H1 (cell line): Measurements from ENCODE around the gene GTF3C5. TPM values are rescaled to one million over a fixed set of nuclear protein-coding genes. Genes with fewer than 3 reads are reported as not detected.

Source experiments
- CTCF ChIA-PET: fragments of 300-600 bp; sonication (Branson Sonifier 250); formaldehyde crosslinking; loops from one replicate; lab custom pipeline; 2021; ENCODE audit not compliant: partially characterized antibody; lab: Charles Lee
- POLR2A ChIA-PET: fragments of 300-600 bp; sonication (Branson Sonifier 250); formaldehyde crosslinking; loops from one replicate; lab custom pipeline; 2021; ENCODE audit warnings: inconsistent platforms; ENCODE audit not compliant: partially characterized antibody; lab: Charles Lee
- DNase-seq, 2 experiments: peaks; one replicate each; pipeline versions ENCODE4 v3.0.0 to v3.0.0-alpha.2; 2010 to 2022; ENCODE audit warnings: low spot score in 2 of 2, low read depth in 1 of 2, mixed read lengths in 1 of 2
- FAIRE-seq: peaks from 2 replicates; lab custom pipeline; 2011; peaks lifted over from hg19 to GRCh38; lab: Jason Lieb, UNC
- H2AFZ ChIP-seq: 2 replicates; pipeline ENCODE4 v1.8.1; 2012; ENCODE audit warnings: low read length, inconsistent platforms
- H2AK5ac ChIP-seq: 2 replicates; pipeline ENCODE4 v1.6.1; 2013; ENCODE audit warnings: low read depth, low read length
- H2BK120ac ChIP-seq: replicated peaks from 2 replicates; pipeline ENCODE3; 2013; ENCODE audit warnings: low read depth, low read length, inconsistent platforms
- H2BK12ac ChIP-seq: 2 replicates; pipeline ENCODE4 v1.6.1; 2013; ENCODE audit warnings: low read depth, low read length
- H2BK15ac ChIP-seq: 2 replicates; pipeline ENCODE4 v1.6.1; 2013; ENCODE audit warnings: low read length
- H2BK20ac ChIP-seq: 2 replicates; pipeline ENCODE4 v1.6.1; 2013; ENCODE audit warnings: low read length
- H2BK5ac ChIP-seq: 2 replicates; pipeline ENCODE4 v1.6.1; 2013; ENCODE audit warnings: low read depth, low read length
- H3K14ac ChIP-seq: 2 replicates; pipeline ENCODE4 v1.6.1; 2013; ENCODE audit warnings: inconsistent platforms; ENCODE audit not compliant: insufficient read length
- H3K18ac ChIP-seq: 2 replicates; pipeline ENCODE4 v1.6.1; 2013; ENCODE audit warnings: low read length; ENCODE audit errors: extremely low read depth
- H3K23ac ChIP-seq: 2 replicates; pipeline ENCODE4 v1.6.1; 2013; ENCODE audit warnings: inconsistent platforms; ENCODE audit not compliant: insufficient read length
- H3K23me2 ChIP-seq: 2 replicates; pipeline ENCODE4 v1.6.1; 2013; ENCODE audit warnings: low read depth, low read length
- H3K27ac ChIP-seq: 2 replicates; pipeline ENCODE4 v1.6.1; 2011; ENCODE audit warnings: low read depth, low read length, inconsistent platforms
- H3K27me3 ChIP-seq, 4 experiments: replicated peaks in 1 of 4; 1 replicate in 1 of 4; 2 replicates in 3 of 4; pipeline versions ENCODE4 v1.6.1 to v1.8.1; 2011 to 2013; ENCODE audit warnings: low read length in 3 of 4, mild to moderate bottlenecking in 3 of 4, inconsistent platforms in 2 of 4, mixed read lengths in 2 of 4, moderate library complexity in 1 of 4; ENCODE audit not compliant: control insufficient read depth in 3 of 4, insufficient read depth in 3 of 4; ENCODE audit errors: extremely low read depth in 1 of 4
- H3K36me3 ChIP-seq, 4 experiments: 2 replicates each; pipeline versions ENCODE4 v1.6.1 to v1.8.1; 2011 to 2013; ENCODE audit warnings: mild to moderate bottlenecking in 4 of 4, low read length in 3 of 4, moderate library complexity in 2 of 4, control low read depth in 1 of 4, inconsistent platforms in 1 of 4; ENCODE audit not compliant: insufficient read depth in 4 of 4, control insufficient read depth in 2 of 4
- H3K4ac ChIP-seq: replicated peaks from 2 replicates; pipeline ENCODE3; 2013; ENCODE audit warnings: low read length, low read depth, mixed read lengths, inconsistent platforms; ENCODE audit not compliant: insufficient read length
- H3K4me1 ChIP-seq, 4 experiments: replicated peaks in 1 of 4; 1 replicate in 1 of 4; 2 replicates in 3 of 4; pipeline versions ENCODE4 v1.6.1 to v1.8.1; 2011 to 2013; ENCODE audit warnings: low read length in 3 of 4, inconsistent platforms in 2 of 4, mixed read lengths in 1 of 4; ENCODE audit not compliant: insufficient read depth in 4 of 4, control insufficient read depth in 3 of 4
- H3K4me2 ChIP-seq, 2 experiments: 2 replicates each; pipeline versions ENCODE4 v1.6.1 to v1.8.1; 2011 to 2013; ENCODE audit warnings: low read depth in 2 of 2, low read length in 2 of 2, control low read depth in 1 of 2, inconsistent platforms in 1 of 2, mild to moderate bottlenecking in 1 of 2; ENCODE audit not compliant: insufficient read depth in 1 of 2
- H3K4me3 ChIP-seq, 4 experiments: fragments of 200-600, 300-600 bp in 1 of 4; sonication (generic), shearing (Covaris generic), sonication (Bioruptor Twin) in 1 of 4; 2 replicates each; pipeline versions ENCODE4 v1.5.1 to v1.8.1; 2011 to 2016; ENCODE audit warnings: low read length in 4 of 4, low read depth in 3 of 4, control low read depth in 2 of 4, inconsistent platforms in 2 of 4, mild to moderate bottlenecking in 2 of 4, mixed read lengths in 1 of 4, moderate library complexity in 1 of 4; ENCODE audit not compliant: insufficient read depth in 2 of 4; ENCODE audit errors: extremely low read depth in 1 of 4
- H3K56ac ChIP-seq: replicated peaks from 2 replicates; pipeline ENCODE3; 2013; ENCODE audit warnings: low read depth, mild to moderate bottlenecking, mixed read lengths, low read length, inconsistent platforms; ENCODE audit not compliant: insufficient read length
- H3K79me1 ChIP-seq: 2 replicates; pipeline ENCODE4 v1.6.1; 2013; ENCODE audit warnings: low read depth, low read length, control low read depth
- H3K79me2 ChIP-seq, 2 experiments: 2 replicates each; pipeline versions ENCODE4 v1.6.1 to v1.8.1; 2012 to 2013; ENCODE audit warnings: low read length in 2 of 2, mild to moderate bottlenecking in 2 of 2, inconsistent platforms in 1 of 2; ENCODE audit not compliant: insufficient read depth in 2 of 2, control insufficient read depth in 1 of 2
- H3K9ac ChIP-seq, 4 experiments: replicated peaks in 1 of 4; 1 replicate in 1 of 4; 2 replicates in 3 of 4; pipeline versions ENCODE4 v1.6.1 to v1.8.1; 2011 to 2013; ENCODE audit warnings: low read depth in 3 of 4, low read length in 3 of 4, control low read depth in 2 of 4, mild to moderate bottlenecking in 2 of 4, moderate library complexity in 2 of 4, inconsistent platforms in 1 of 4; ENCODE audit errors: extremely low read depth in 1 of 4
- H3K9me3 ChIP-seq, 2 experiments: 2 replicates each; pipeline versions ENCODE4 v1.6.1 to v1.8.1; 2012 to 2013; ENCODE audit warnings: mild to moderate bottlenecking in 2 of 2, moderate library complexity in 2 of 2, control low read depth in 1 of 2, inconsistent platforms in 1 of 2, low read depth in 1 of 2, low read length in 1 of 2, mixed read lengths in 1 of 2; ENCODE audit not compliant: insufficient read depth in 2 of 2
- H4K20me1 ChIP-seq, 2 experiments: replicated peaks in 1 of 2; 2 replicates each; pipeline versions ENCODE3 to v1.8.1; 2011 to 2013; ENCODE audit warnings: inconsistent platforms in 2 of 2, low read length in 2 of 2, mild to moderate bottlenecking in 1 of 2; ENCODE audit not compliant: insufficient read depth in 2 of 2, control insufficient read depth in 1 of 2
- H4K5ac ChIP-seq: 2 replicates; pipeline ENCODE4 v1.6.1; 2013; ENCODE audit warnings: low read length, low read depth, mixed read lengths, inconsistent platforms; ENCODE audit not compliant: insufficient read length
- H4K8ac ChIP-seq: 2 replicates; pipeline ENCODE4 v1.8.0; 2013; ENCODE audit warnings: mild to moderate bottlenecking, moderate library complexity, low read length, inconsistent platforms; ENCODE audit not compliant: insufficient read depth; ENCODE audit errors: extremely low read depth
- H4K91ac ChIP-seq: replicated peaks from 2 replicates; pipeline ENCODE3; 2013; ENCODE audit warnings: low read length, mixed read lengths, inconsistent platforms; ENCODE audit not compliant: insufficient read length
- CBX5 ChIP-seq: fragments of 300-800, 300-1000 bp; sonication (generic); IDR thresholded peaks from 2 replicates; pipeline ENCODE4 v1.7.1; 2016; ENCODE audit warnings: antibody characterized with exemption, low read length, low read depth
- EGR1 ChIP-seq: IDR thresholded peaks from 2 replicates; pipeline ENCODE4 v1.6.1; 2011; ENCODE audit warnings: low read depth, low read length, borderline replicate concordance
- EZH2 ChIP-seq: fragments of 200-600 bp; sonication (generic); IDR thresholded peaks from 2 replicates; pipeline ENCODE4 v1.7.1; 2012; ENCODE audit warnings: low read depth, mild to moderate bottlenecking, moderate library complexity, low read length, inconsistent platforms; ENCODE audit not compliant: severe bottlenecking
- MAFK ChIP-seq: IDR thresholded peaks from 2 replicates; pipeline ENCODE4 v1.6.1; 2012; ENCODE audit warnings: low read depth, mild to moderate bottlenecking, improper control_type of control experiment, low read length
- NRF1 ChIP-seq: IDR thresholded peaks from 2 replicates; pipeline ENCODE4 v1.6.1; 2011; ENCODE audit warnings: mild to moderate bottlenecking, low read depth, low read length, improper control_type of control experiment
- POLR2A ChIP-seq, 2 experiments: IDR thresholded peaks; 1 replicate in 1 of 2; 2 replicates in 1 of 2; pipeline ENCODE4 v1.6.1; 2011; ENCODE audit warnings: low read depth in 2 of 2, low read length in 2 of 2, mild to moderate bottlenecking in 2 of 2; ENCODE audit errors: control extremely low read depth in 1 of 2
- RAD21 ChIP-seq, 2 experiments: IDR thresholded peaks in 1 of 2; conservative IDR thresholded peaks in 1 of 2; 2 replicates each; pipeline ENCODE4 v1.6.1; 2011; ENCODE audit warnings: low read depth in 2 of 2, low read length in 2 of 2, improper control_type of control experiment in 1 of 2, inconsistent platforms in 1 of 2, mild to moderate bottlenecking in 1 of 2, moderate library complexity in 1 of 2
- TAF1 ChIP-seq: IDR thresholded peaks from 2 replicates; pipeline ENCODE4 v1.6.1; 2011; ENCODE audit warnings: mild to moderate bottlenecking, low read depth, low read length
- TCF12 ChIP-seq: IDR thresholded peaks from 2 replicates; pipeline ENCODE4 v1.6.1; 2011; ENCODE audit warnings: low read depth, mild to moderate bottlenecking, low read length
- YY1 ChIP-seq: IDR thresholded peaks from 2 replicates; pipeline ENCODE4 v1.6.1; 2011; ENCODE audit warnings: low read depth, mild to moderate bottlenecking, low read length
- ZNF274 ChIP-seq: IDR thresholded peaks from 2 replicates; pipeline ENCODE4 v1.7.0; 2012; ENCODE audit warnings: low read length, borderline replicate concordance; ENCODE audit errors: extremely low read depth
- WGBS, 2 experiments: shearing (Covaris generic) in 1 of 2; methylation state at CpG; one replicate each; pipeline versions ENCODE4 v1.1.6 to v1.1.7; 2013 to 2015; ENCODE audit warnings: low lambda C conversion rate in 2 of 2, mixed read lengths in 2 of 2, inconsistent platforms in 1 of 2, low coverage in 1 of 2, missing lambda C conversion rate in 1 of 2; ENCODE audit not compliant: insufficient replicate concordance in 2 of 2, insufficient coverage in 1 of 2, insufficient read length in 1 of 2; ENCODE audit errors: extremely low coverage in 1 of 2, missing lambda C conversion rate in 1 of 2; 5-methylcytosine and 5-hydroxymethylcytosine counted together
- polyA plus RNA-seq, 7 experiments: library from polyadenylated mRNA; depleted of rRNA in 3 of 7; stranded (reverse) in 5 of 7; unstranded in 2 of 7; fragments of >200 nt in 5 of 7; fragments of 200-250 nt in 2 of 7; gene quantifications; 1 replicate in 5 of 7; 2 replicates in 1 of 7; 4 replicates in 1 of 7; pipeline versions ENCODE4 v1.2.1 to v1.2.3, GENCODE V29; 2011 to 2013; ENCODE audit warnings: missing spikeins in 2 of 7, mixed read lengths in 2 of 7
- total RNA-seq: library from RNA; stranded (reverse); fragmentation: NEBNext Ultra II Directional; extraction: Animal tissue kit (Norgen Biotek cat#: 25700); gene quantifications from 2 replicates; pipeline ENCODE4 v1.2.1, GENCODE V29; 2021

Gene GTF3C5
- total and polyA plus RNA-seq, 2 of the 8 experiments (the other 6 are each of a cell fraction or from before 2014, with no cell fraction given) = 78.7 to 87.1 TPM

- H3K4me3 ChIP-seq = no peak overlapping the region
- H4K5ac ChIP-seq = no peak overlapping the region
- FAIRE-seq = no peak
- H3K23ac ChIP-seq = no peak overlapping the region
- no peaks in the 10 kb centered on the region for H3K79me1 ChIP-seq
- H2BK120ac ChIP-seq = no peak overlapping the region
- no peak overlapping the region; the same call in 1 of the 2 replicates for H4K8ac ChIP-seq
- H3K27ac ChIP-seq = no peak overlapping the region
- no peak overlapping the region for H2BK15ac ChIP-seq
- H3K27me3 ChIP-seq = peaks cover 0 to 3% (median 0%) of the 10 kb centered on the region in 4 experiments; a peak in 1 of 7 replicates
- no peak overlapping the region for H2AK5ac ChIP-seq
- H3K9ac ChIP-seq = no peak overlapping the region; a peak in 2 of 7 replicates
- POLR2A ChIA-PET = no interaction called here
- H2BK5ac ChIP-seq = no peak overlapping the region
- no peak overlapping the region for H3K18ac ChIP-seq
- H3K4ac ChIP-seq = no peak overlapping the region
- DNase-seq = no peak
- WGBS, 2 experiments = 82% methylated on average over 7 of the region's 7 CpGs; no CpG with 5 or more reads in 1 of the 2 experiments
- H3K56ac ChIP-seq = no peak overlapping the region
- no peaks in the 10 kb centered on the region for H3K4me1 ChIP-seq
- H2BK20ac ChIP-seq = no peak overlapping the region
- no peaks in the 10 kb centered on the region for H3K36me3 ChIP-seq
- H2BK12ac ChIP-seq = no peak overlapping the region
- H4K91ac ChIP-seq = no peak overlapping the region
- H2AFZ ChIP-seq = no peak overlapping the region
- H3K23me2 ChIP-seq = no peaks in the 10 kb centered on the region
- H3K9me3 ChIP-seq = no peaks in the 10 kb centered on the region
- CTCF ChIA-PET = interaction anchor here (0.9 to 2.9 kb wide), 3 partner anchors 16 to 60 kb away, joined by 3 to 23 read pairs (median 3); no protein-coding TSS in a partner anchor
- H4K20me1 ChIP-seq = no peaks in the 10 kb centered on the region
- no peak overlapping the region for H3K4me2 ChIP-seq
- H3K79me2 ChIP-seq = no peaks in the 10 kb centered on the region
- H3K14ac ChIP-seq = no peak overlapping the region
- no peak for TF ChIP-seq POLR2A (IDR thresholded peaks at IDR 0.05; ENCODE audit: control extremely low read depth in 1 of 2, low read depth in 2 of 2, low read length in 2 of 2)
- no peak for TF ChIP-seq ZNF274
- TF ChIP-seq RAD21 (IDR thresholded peaks at IDR 0.05 in 1 of 2, conservative IDR thresholded peaks at IDR 0.05 in 1 of 2; ENCODE audit: low read depth in 2 of 2, low read length in 2 of 2) = no peak
- TF ChIP-seq EGR1 = no peak
- TF ChIP-seq NRF1 = no peak
- no peak for TF ChIP-seq MAFK
- TF ChIP-seq TAF1 = no peak
- TF ChIP-seq EZH2 = no peak
- TF ChIP-seq CBX5 = no peak
- no peak for TF ChIP-seq YY1
- TF ChIP-seq TCF12 = no peak
Measured at GRCh38 chr9:133087429-133088145, 56.8 kb downstream of the GTF3C5 start.
